ENCODE results near the gene LLGL1. TPM values are rescaled to one million over a fixed set of nuclear protein-coding genes. Genes with fewer than 3 reads are reported as not detected.

Gene LLGL1
- total and polyA plus RNA-seq, 2 donors from 2014 or later = 8.0 to 13.7 TPM

DNA sequence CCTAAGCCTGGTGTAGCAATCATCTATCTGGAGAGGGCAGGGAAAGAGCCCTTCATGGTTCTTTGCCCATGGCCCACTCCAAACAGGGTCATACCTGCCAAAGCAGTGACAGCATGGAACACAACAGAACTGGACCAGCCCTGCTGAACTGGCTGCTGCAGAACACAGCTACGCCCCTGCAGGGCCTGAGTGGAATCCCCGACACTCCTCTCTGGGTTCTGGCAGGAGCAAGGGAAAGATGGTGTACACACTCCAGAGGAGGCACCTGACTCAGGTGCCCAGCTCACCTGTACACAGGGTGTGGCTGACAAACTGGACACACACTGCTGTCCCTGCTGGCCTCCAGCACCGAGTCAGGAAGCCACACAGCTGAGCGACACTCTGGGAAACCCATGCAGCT, 54.8 kb downstream of the LLGL1 start:
- TF ChIP-seq, protein P1, sequence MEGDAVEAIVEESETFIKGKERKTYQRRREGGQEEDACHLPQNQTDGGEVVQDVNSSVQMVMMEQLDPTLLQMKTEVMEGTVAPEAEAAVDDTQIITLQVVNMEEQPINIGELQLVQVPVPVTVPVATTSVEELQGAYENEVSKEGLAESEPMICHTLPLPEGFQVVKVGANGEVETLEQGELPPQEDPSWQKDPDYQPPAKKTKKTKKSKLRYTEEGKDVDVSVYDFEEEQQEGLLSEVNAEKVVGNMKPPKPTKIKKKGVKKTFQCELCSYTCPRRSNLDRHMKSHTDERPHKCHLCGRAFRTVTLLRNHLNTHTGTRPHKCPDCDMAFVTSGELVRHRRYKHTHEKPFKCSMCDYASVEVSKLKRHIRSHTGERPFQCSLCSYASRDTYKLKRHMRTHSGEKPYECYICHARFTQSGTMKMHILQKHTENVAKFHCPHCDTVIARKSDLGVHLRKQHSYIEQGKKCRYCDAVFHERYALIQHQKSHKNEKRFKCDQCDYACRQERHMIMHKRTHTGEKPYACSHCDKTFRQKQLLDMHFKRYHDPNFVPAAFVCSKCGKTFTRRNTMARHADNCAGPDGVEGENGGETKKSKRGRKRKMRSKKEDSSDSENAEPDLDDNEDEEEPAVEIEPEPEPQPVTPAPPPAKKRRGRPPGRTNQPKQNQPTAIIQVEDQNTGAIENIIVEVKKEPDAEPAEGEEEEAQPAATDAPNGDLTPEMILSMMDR (IDR thresholded peaks at IDR 0.05; ENCODE audit: borderline replicate concordance, extremely low read depth, insufficient read depth) = no peak
- Histone ChIP-seq H3K27me3 (ENCODE audit: control insufficient read depth, insufficient read depth, low read length) (no peaks in the 10 kb centered on the region), H3K27ac (ENCODE audit: low read depth in 2 of 2, low read length in 2 of 2) (no peak overlapping the region), H3K36me3 (ENCODE audit: control insufficient read depth in 2 of 3, insufficient read depth in 3 of 3, low read length in 3 of 3) (peaks cover 5 to 46% (median 38%) of the 10 kb centered on the region in 3 donors), H3K4me3 (ENCODE audit: low read length in 3 of 3) (no peak overlapping the region), H3K4me1 (ENCODE audit: control insufficient read depth in 2 of 3, insufficient read depth in 2 of 3, low read depth in 1 of 3, low read length in 3 of 3) (no peaks in the 10 kb centered on the region), H3K9ac (ENCODE audit: low read length in 3 of 3) (no peak overlapping the region), H3K9me3 (ENCODE audit: control insufficient read depth in 2 of 3, insufficient read depth in 1 of 3, low read length in 3 of 3) (no peaks in the 10 kb centered on the region)
- DNase-seq = no peak
- FAIRE-seq = no peak
- intact Hi-C loops (cut with DNase I) = no loop called here

DNA sequence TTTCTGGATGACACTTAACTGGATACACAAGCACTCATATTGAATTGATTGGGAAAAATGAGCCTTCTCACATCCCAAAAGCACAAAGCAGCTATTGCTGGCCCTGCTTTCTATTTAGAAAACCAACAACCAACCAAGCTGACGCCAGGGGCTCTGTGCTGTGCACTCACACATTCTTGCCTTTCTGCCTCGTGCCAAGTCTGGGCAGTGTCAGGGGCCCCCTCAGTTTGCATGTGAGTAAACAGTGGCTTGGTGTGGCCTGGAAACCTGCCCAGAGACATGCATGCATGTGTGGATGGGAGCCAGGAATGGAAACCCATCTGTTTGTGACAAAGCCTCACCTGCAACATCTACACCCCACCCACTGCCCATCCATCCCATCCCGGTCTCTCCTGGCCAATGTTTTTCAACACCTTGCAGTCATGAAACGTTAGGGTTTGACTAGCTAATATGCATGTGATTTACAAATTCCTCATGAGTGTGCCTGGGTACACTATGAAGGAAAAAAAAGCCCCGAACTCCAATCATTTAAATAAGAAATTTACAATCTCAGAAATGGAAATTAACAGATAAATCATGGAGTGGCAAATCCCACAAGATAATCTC, 55.4 kb downstream of the LLGL1 start:
- Histone ChIP-seq H3K9me3 (ENCODE audit: control insufficient read depth in 2 of 3, insufficient read depth in 1 of 3, low read length in 3 of 3) (no peaks in the 10 kb centered on the region), H3K27me3 (ENCODE audit: control insufficient read depth, insufficient read depth, low read length) (no peaks in the 10 kb centered on the region), H3K36me3 (ENCODE audit: control insufficient read depth in 2 of 3, insufficient read depth in 3 of 3, low read length in 3 of 3) (peaks cover 5 to 51% (median 43%) of the 10 kb centered on the region in 3 donors), H3K4me3 (ENCODE audit: low read length in 3 of 3) (no peak overlapping the region), H3K4me1 (ENCODE audit: control insufficient read depth in 2 of 3, insufficient read depth in 2 of 3, low read depth in 1 of 3, low read length in 3 of 3) (no peaks in the 10 kb centered on the region), H3K9ac (ENCODE audit: low read length in 3 of 3) (no peak overlapping the region), H3K27ac (ENCODE audit: low read depth in 2 of 2, low read length in 2 of 2) (no peak overlapping the region)
- intact Hi-C loops (cut with DNase I) = no loop called here
- FAIRE-seq (no peak), DNase-seq (no peak)
- TF ChIP-seq, protein P1 (IDR thresholded peaks at IDR 0.05; ENCODE audit: borderline replicate concordance, extremely low read depth, insufficient read depth) = no peak

DNA sequence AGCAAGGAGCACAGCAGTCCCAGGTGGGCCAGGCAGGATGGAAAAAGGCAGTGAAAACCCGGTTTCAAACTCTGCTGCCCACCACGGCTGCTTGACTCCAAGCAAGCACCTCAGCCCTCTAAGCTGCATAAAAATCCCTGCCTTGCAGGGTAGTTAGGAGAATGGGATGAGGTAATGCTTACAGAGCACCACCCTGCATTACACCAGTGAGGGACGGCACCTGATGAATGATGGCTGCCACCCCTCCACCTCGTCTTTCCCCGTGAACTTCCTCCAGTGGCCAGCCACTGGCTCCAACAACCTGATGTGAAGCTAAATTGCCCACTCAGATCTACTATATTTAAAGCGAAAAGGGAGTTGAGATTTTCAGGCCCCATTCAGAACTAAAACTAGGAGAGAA, 56.4 kb downstream of the LLGL1 start:
- H3K36me3 ChIP-seq (ENCODE audit: control insufficient read depth in 2 of 3, insufficient read depth in 3 of 3, low read length in 3 of 3) = peaks cover 5 to 51% (median 39%) of the 10 kb centered on the region in 3 donors
- no peak overlapping the region for H3K9ac ChIP-seq (ENCODE audit: low read length in 3 of 3)
- H3K27me3 ChIP-seq (ENCODE audit: control insufficient read depth, insufficient read depth, low read length) = no peaks in the 10 kb centered on the region
- DNase-seq (no peak), FAIRE-seq (no peak)
- H3K27ac ChIP-seq (ENCODE audit: low read depth in 2 of 2, low read length in 2 of 2) = no peak overlapping the region
- no peaks in the 10 kb centered on the region for H3K4me1 ChIP-seq (ENCODE audit: control insufficient read depth in 2 of 3, insufficient read depth in 2 of 3, low read depth in 1 of 3, low read length in 3 of 3)
- no peaks in the 10 kb centered on the region for H3K9me3 ChIP-seq (ENCODE audit: control insufficient read depth in 2 of 3, insufficient read depth in 1 of 3, low read length in 3 of 3)
- TF ChIP-seq, protein P1 (IDR thresholded peaks at IDR 0.05; ENCODE audit: borderline replicate concordance, extremely low read depth, insufficient read depth) = no peak
- intact Hi-C loops (cut with DNase I) = no loop called here
- H3K4me3 ChIP-seq (ENCODE audit: low read length in 3 of 3) = no peak overlapping the region

DNA sequence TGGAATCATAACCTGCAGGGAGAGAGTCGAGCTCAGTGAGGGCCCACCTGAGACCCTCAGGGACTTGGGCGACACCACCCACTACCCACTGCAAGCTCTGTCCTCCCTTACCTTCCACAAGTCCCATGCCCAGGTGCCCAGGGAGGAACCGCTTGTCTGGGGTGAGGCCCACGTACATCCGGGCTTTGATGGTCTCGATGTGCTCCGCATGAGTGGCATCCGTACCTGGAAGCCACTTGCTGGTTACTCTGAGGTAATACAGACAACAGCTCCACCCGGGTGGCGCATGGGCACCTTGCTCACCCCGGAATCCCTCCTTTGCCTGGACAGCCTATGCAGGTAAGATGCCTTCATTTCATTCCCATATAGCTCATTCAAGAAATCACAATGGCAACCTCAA, 59.9 kb downstream of the LLGL1 start:
- peaks cover 4 to 49% (median 38%) of the 10 kb centered on the region in 3 donors for H3K36me3 ChIP-seq (ENCODE audit: control insufficient read depth in 2 of 3, insufficient read depth in 3 of 3, low read length in 3 of 3)
- H3K9me3 ChIP-seq (ENCODE audit: control insufficient read depth in 2 of 3, insufficient read depth in 1 of 3, low read length in 3 of 3) = no peaks in the 10 kb centered on the region
- intact Hi-C loops (cut with DNase I) = no loop called here
- TF ChIP-seq, protein P1 (IDR thresholded peaks at IDR 0.05; ENCODE audit: borderline replicate concordance, extremely low read depth, insufficient read depth) = no peak
- DNase-seq (peak in 1 of 5 donors; percentile 51), FAIRE-seq (no peak)
- no peaks in the 10 kb centered on the region for H3K4me1 ChIP-seq (ENCODE audit: control insufficient read depth in 2 of 3, insufficient read depth in 2 of 3, low read depth in 1 of 3, low read length in 3 of 3)
- no peak overlapping the region for H3K4me3 ChIP-seq (ENCODE audit: low read length in 3 of 3)
- no peak overlapping the region for H3K27ac ChIP-seq (ENCODE audit: low read depth in 2 of 2, low read length in 2 of 2)
- no peaks in the 10 kb centered on the region for H3K27me3 ChIP-seq (ENCODE audit: control insufficient read depth, insufficient read depth, low read length)
- H3K9ac ChIP-seq (ENCODE audit: low read length in 3 of 3) = no peak overlapping the region
